PFSK-1 (cell line): ENCODE measurements around the gene FAM163B.

Experiments
- FOXP2 ChIP-seq: optimal IDR thresholded peaks from 2 replicates; pipeline ENCODE3; 2011; ENCODE audit warnings: borderline replicate concordance, control low read depth, inconsistent platforms; ENCODE audit not compliant: insufficient read depth; ENCODE audit errors: extremely low read length, extremely low read depth
- POLR2AphosphoS5 ChIP-seq: IDR thresholded peaks from 2 replicates; pipeline ENCODE4 v1.6.1; 2012; ENCODE audit warnings: low read depth, mild to moderate bottlenecking, control low read depth, low read length, moderate library complexity
- SIN3A ChIP-seq: IDR thresholded peaks from 2 replicates; pipeline ENCODE4 v1.6.1; 2012; ENCODE audit warnings: mild to moderate bottlenecking, low read length, moderate library complexity, borderline replicate concordance; ENCODE audit not compliant: insufficient read depth
- TAF1 ChIP-seq: IDR thresholded peaks from 2 replicates; pipeline ENCODE4 v1.6.1; 2012; ENCODE audit warnings: low read length, control low read depth, borderline replicate concordance; ENCODE audit not compliant: insufficient read depth
- TF ChIP-seq, protein P1 (sequence below), 2 experiments: IDR thresholded peaks; 2 replicates each; pipeline versions ENCODE4 v1.6.1 to v1.8.0; 2011 to 2012; ENCODE audit warnings: low read depth in 2 of 2, low read length in 2 of 2, control low read depth in 1 of 2, inconsistent platforms in 1 of 2, mild to moderate bottlenecking in 1 of 2, moderate library complexity in 1 of 2; ENCODE audit not compliant: insufficient read depth in 1 of 2

The FAM163B gene

DNA sequence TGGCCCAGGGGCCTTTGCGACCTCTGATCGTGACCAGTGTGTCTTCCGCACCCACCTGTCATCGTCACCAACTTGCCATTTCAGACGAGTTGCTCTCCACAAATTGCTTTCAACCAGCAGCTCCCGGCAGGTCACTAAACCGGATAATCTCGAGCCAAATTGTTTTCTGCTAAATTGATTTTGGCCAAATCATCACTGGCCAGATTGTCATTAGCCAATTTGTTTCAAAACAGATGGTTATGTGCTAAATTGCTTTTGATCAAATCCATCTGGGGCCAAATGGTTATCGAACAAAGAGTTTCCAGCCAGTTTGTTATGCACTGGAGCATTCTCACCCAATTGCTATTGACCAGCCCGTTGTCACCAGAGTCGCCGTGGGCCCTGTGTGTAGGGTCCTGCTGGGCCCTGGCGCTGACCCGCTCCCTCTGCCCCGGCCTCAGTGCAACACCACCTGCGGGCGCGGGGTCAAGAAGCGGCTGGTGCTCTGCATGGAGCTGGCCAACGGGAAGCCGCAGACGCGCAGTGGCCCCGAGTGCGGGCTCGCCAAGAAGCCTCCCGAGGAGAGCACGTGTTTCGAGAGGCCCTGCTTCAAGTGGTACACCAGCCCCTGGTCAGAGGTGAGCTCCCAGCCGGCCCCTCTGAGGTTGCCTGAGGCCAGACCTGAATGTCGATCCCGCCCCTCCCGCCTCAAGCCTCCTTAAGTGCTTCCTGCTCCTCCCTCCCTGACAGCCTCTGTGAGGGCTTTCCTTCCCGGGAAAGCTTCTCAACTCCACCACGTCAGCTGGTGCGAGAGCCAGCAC, 39.1 kb downstream of the FAM163B start:
- TF ChIP-seq POLR2AphosphoS5: no peak

DNA sequence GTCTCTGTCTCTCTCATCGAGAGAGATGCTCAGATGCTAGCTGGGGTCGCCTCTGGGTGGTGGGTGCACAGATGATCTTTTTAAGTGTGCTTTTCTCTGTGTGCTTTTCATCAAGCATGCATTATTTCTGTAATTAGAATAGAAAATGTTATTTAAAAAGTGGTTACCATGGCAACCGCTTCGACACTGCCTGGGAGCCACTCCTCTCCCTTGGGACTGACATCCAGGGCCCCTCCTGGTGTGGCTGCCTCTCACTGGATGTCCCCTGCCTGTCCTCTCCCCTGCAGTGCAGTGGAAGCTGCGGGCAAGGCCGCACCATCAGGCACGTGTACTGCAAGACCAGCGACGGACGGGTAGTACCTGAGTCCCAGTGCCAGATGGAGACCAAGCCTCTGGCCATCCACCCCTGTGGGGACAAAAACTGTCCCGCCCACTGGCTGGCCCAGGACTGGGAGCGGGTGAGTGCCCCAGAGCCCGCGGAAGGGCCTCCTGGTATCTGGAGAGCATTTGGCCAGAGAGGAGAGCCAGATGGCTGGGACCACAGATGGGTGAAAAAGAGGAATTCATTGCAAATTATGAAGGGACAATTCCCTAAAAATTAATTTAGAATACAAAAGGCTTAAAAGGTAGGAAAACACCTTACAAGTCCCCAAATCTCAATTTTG, 39.9 kb downstream of the FAM163B start:
- no peak for TF ChIP-seq FOXP2
- no peak for TF ChIP-seq POLR2AphosphoS5
- TF ChIP-seq TAF1: no peak
- TF ChIP-seq SIN3A: no peak
- TF ChIP-seq, protein P1, sequence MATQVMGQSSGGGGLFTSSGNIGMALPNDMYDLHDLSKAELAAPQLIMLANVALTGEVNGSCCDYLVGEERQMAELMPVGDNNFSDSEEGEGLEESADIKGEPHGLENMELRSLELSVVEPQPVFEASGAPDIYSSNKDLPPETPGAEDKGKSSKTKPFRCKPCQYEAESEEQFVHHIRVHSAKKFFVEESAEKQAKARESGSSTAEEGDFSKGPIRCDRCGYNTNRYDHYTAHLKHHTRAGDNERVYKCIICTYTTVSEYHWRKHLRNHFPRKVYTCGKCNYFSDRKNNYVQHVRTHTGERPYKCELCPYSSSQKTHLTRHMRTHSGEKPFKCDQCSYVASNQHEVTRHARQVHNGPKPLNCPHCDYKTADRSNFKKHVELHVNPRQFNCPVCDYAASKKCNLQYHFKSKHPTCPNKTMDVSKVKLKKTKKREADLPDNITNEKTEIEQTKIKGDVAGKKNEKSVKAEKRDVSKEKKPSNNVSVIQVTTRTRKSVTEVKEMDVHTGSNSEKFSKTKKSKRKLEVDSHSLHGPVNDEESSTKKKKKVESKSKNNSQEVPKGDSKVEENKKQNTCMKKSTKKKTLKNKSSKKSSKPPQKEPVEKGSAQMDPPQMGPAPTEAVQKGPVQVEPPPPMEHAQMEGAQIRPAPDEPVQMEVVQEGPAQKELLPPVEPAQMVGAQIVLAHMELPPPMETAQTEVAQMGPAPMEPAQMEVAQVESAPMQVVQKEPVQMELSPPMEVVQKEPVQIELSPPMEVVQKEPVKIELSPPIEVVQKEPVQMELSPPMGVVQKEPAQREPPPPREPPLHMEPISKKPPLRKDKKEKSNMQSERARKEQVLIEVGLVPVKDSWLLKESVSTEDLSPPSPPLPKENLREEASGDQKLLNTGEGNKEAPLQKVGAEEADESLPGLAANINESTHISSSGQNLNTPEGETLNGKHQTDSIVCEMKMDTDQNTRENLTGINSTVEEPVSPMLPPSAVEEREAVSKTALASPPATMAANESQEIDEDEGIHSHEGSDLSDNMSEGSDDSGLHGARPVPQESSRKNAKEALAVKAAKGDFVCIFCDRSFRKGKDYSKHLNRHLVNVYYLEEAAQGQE (IDR thresholded peaks at IDR 0.05; ENCODE audit: insufficient read depth in 1 of 2, low read depth in 2 of 2, low read length in 2 of 2): no peak

DNA sequence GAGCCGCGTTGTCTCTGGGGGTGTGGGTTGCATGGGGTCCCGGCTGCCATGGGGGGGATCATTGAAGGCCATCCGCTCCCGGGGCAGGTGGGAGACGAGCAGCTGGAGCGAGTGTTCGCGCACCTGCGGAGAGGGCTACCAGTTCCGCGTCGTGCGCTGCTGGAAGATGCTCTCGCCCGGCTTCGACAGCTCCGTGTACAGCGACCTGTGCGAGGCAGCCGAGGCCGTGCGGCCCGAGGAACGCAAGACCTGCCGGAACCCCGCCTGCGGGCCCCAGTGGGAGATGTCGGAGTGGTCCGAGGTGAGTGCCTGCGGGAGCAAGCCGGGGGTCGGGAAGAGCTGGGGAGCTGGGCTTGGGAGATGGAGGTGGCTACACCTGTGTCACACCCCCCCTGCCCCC, 41.0 kb downstream of the FAM163B start:
- no peak for TF ChIP-seq SIN3A
- TF ChIP-seq FOXP2: no peak
- TF ChIP-seq TAF1: no peak
- TF ChIP-seq, protein P1 (IDR thresholded peaks at IDR 0.05; ENCODE audit: insufficient read depth in 1 of 2, low read depth in 2 of 2, low read length in 2 of 2): no peak
- TF ChIP-seq POLR2AphosphoS5: no peak

DNA sequence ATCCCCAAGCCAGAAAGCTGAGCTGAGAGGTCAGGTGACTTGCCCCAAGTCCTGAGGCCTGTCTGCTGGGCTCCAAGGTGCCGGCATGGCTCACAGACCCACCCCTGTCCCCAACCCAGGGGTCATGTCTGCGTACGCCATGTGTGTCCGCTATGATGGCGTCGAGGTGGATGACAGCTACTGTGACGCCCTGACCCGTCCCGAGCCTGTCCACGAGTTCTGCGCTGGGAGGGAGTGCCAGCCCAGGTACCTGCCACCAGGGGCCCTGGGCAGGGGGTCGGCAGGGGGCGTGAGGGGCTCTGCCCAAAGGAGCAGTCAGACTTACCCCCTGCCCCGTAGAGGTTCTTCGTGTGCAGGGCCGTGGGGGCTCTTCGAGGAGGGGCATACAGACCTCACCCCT, 42.4 kb downstream of the FAM163B start:
- TF ChIP-seq SIN3A (no peak), TAF1 (no peak), POLR2AphosphoS5 (no peak), FOXP2 (no peak)
- TF ChIP-seq, protein P1 (IDR thresholded peaks at IDR 0.05; ENCODE audit: insufficient read depth in 1 of 2, low read depth in 2 of 2, low read length in 2 of 2): no peak

DNA sequence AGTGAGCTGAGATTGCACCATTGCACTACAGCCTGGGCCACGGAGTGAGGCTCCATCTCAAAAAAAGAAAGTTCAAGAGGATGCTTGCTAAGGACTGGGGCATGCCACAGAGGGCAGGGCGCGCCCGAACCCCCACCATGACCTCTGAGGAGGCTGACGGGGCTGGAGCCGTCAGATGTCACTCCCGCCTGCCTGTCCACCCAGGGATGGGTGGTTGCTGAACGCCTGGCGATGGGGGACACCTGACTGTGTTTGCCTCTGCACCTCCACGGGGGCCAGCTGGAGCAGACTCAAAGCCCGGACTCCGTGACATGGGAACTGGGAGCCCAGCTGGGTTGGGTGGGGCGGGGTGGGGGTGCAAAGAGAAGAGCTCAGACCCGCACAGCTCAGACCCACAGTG, 42.8 kb downstream of the FAM163B start:
- TF ChIP-seq POLR2AphosphoS5 (no peak), TAF1 (no peak), FOXP2 (no peak), SIN3A (no peak)
- TF ChIP-seq, protein P1 (IDR thresholded peaks at IDR 0.05; ENCODE audit: insufficient read depth in 1 of 2, low read depth in 2 of 2, low read length in 2 of 2): no peak
